ENCODE results near the gene CHMP4A. TPM values are rescaled to one million over a fixed set of nuclear protein-coding genes. Genes with fewer than 3 reads are reported as not detected.

CHMP4A gene
- total RNA-seq, 4 donors from 2014 or later = 43.9 to 118 (median 82.1) TPM

- no peaks in the 10 kb centered on the region for H3K9me3 ChIP-seq
- WGBS, 2 donors = 84 to 85% methylated on average over 13 to 14 of the region's 14 CpGs
- DNase-seq (ENCODE audit: low spot score in 2 of 2) = no peak
- peak overlapping the region in 2 of 4 donors; percentile 89 to 92 for H3K27ac ChIP-seq
- no peak overlapping the region for H3K4me3 ChIP-seq
- peaks cover 0 to 98% (median 2%) of the 10 kb centered on the region in 3 donors for H3K36me3 ChIP-seq
- no peak for TF ChIP-seq POLR2A (IDR thresholded peaks at IDR 0.05)
- TF ChIP-seq, protein P1, sequence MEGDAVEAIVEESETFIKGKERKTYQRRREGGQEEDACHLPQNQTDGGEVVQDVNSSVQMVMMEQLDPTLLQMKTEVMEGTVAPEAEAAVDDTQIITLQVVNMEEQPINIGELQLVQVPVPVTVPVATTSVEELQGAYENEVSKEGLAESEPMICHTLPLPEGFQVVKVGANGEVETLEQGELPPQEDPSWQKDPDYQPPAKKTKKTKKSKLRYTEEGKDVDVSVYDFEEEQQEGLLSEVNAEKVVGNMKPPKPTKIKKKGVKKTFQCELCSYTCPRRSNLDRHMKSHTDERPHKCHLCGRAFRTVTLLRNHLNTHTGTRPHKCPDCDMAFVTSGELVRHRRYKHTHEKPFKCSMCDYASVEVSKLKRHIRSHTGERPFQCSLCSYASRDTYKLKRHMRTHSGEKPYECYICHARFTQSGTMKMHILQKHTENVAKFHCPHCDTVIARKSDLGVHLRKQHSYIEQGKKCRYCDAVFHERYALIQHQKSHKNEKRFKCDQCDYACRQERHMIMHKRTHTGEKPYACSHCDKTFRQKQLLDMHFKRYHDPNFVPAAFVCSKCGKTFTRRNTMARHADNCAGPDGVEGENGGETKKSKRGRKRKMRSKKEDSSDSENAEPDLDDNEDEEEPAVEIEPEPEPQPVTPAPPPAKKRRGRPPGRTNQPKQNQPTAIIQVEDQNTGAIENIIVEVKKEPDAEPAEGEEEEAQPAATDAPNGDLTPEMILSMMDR (IDR thresholded peaks at IDR 0.05) = no peak
- TF ChIP-seq EP300 (IDR thresholded peaks at IDR 0.05) = no peak
- no peaks in the 10 kb centered on the region for H3K27me3 ChIP-seq
- H3K4me1 ChIP-seq = peaks cover 0 to 21% (median 4%) of the 10 kb centered on the region in 4 donors
Observed at GRCh38 chr14:24182110-24182882, 31.0 kb downstream of the CHMP4A start.

DNA sequence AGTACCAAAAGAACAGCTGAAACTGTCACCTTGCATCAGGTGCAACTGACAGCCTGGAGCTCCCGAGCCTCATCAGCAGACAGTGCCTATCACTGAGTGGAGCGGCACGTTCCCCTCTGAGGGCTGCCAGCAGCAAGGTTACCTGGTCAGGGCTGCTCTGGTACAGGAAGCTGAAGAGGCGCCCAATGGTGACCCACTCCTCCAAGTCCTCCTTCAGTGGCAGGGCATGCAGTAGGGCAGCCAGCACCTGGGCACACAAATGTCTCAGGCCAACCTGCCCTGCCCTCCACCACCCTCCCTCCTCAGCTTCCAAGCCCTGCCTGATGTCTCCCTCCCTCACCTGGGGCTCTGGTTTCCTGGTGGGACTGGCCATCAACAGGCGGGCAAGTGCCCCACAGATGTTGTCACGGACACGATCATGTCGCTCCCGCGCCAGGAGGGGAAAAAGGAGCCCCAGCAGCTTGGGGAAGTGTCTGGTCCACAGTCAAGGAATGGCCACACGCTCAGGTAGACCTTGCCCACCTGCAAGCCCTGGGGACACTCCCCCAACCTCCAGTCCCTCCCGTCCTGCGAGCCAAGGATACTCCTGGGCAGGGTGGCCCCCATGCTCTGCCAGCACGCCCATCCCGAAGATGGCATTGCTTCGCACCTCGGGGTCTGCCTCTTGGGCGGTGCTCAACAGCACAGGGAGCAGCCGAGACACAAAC is 31.8 kb downstream of the CHMP4A start:
- WGBS, 2 donors = 83 to 90% methylated on average over 18 to 19 of the region's 19 CpGs
- H3K4me3 ChIP-seq = no peak overlapping the region
- H3K36me3 ChIP-seq = peaks cover 0 to 100% (median 2%) of the 10 kb centered on the region in 3 donors
- peak overlapping the region; percentile 67 to 92 (median 82) for H3K27ac ChIP-seq
- H3K4me1 ChIP-seq = peaks cover 0 to 16% (median 4%) of the 10 kb centered on the region in 4 donors
- DNase-seq (ENCODE audit: low spot score in 2 of 2) = no peak
- no peaks in the 10 kb centered on the region for H3K27me3 ChIP-seq
- no peak for TF ChIP-seq POLR2A (IDR thresholded peaks at IDR 0.05)
- no peak for TF ChIP-seq EP300 (IDR thresholded peaks at IDR 0.05)
- TF ChIP-seq, protein P1 (IDR thresholded peaks at IDR 0.05) = no peak
- no peaks in the 10 kb centered on the region for H3K9me3 ChIP-seq

DNA sequence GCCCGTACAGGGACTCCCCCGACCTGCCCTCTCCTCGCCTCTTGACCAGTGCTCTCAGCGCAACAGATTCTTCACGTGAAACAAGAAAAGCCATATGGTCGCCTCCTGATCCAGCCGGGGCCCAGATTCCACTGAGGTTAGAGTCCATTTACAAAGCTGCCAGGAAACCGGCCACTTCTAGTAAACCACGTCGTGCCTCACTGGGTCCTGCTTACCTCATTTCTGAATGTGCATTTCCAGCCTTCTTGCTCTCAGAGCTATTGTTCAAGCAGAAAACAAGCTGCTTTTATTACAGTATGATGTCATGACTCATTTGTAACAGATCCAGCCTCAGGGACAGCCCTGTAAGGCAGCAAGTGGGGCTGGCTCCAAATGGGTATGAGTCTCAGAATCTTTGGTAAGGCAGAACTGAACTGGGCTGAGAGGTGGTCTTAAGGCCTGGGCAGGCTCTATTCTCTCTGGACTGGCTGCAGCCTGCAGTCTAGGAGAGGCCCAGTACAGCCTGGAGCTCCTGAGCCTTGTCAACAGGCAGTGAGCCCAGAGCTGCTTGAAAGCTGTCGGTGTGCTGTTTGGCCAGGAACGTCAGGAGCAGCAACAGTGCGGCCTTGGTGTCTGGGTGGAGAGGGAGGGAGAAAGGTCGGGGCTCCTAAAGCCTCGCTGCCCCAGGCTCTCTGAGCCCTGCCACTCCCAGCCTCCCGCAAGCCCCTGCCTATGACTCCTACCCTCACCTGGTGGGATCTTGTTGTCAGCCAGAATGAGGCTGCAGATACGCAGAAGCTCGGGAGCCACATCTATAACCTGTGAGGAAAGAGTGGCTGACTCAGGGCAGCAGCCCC is 33.1 kb downstream of the CHMP4A start:
- no peaks in the 10 kb centered on the region for H3K9me3 ChIP-seq
- DNase-seq (ENCODE audit: low spot score in 2 of 2) = no peak
- no peak overlapping the region for H3K4me3 ChIP-seq
- no peaks in the 10 kb centered on the region for H3K27me3 ChIP-seq
- TF ChIP-seq POLR2A (IDR thresholded peaks at IDR 0.05) (peak in 1 of 2 donors; percentile 22), EP300 (IDR thresholded peaks at IDR 0.05) (peak; percentile 20 to 76)
- TF ChIP-seq, protein P1 (IDR thresholded peaks at IDR 0.05) = no peak
- H3K36me3 ChIP-seq = peaks cover 0 to 100% (median 2%) of the 10 kb centered on the region in 3 donors
- peaks cover 0 to 16% (median 4%) of the 10 kb centered on the region in 4 donors for H3K4me1 ChIP-seq
- peak overlapping the region; percentile 67 to 92 (median 82) for H3K27ac ChIP-seq
- 56 to 63% methylated on average over 16 to 18 of the region's 18 CpGs for WGBS, 2 donors

GRCh38 chr14:24179294-24179960 is 33.9 kb downstream of the CHMP4A start:
- DNase-seq (ENCODE audit: low spot score in 2 of 2) = no peak
- WGBS, 2 donors = 79 to 84% methylated on average over 7 to 14 of the region's 14 CpGs
- Histone ChIP-seq H3K27ac (peak overlapping the region; percentile 67 to 92 (median 82)), H3K27me3 (no peaks in the 10 kb centered on the region), H3K36me3 (peaks cover 0 to 100% (median 2%) of the 10 kb centered on the region in 3 donors), H3K4me1 (peaks cover 0 to 16% (median 4%) of the 10 kb centered on the region in 4 donors), H3K4me3 (no peak overlapping the region), H3K9me3 (no peaks in the 10 kb centered on the region)
- TF ChIP-seq, protein P1 (IDR thresholded peaks at IDR 0.05) = no peak
- no peak for TF ChIP-seq EP300 (IDR thresholded peaks at IDR 0.05)
- TF ChIP-seq POLR2A (IDR thresholded peaks at IDR 0.05) = no peak
